ENCODE measurements around the gene B3GALT5.

B3GALT5 gene

GRCh38 chr21:39604951-39605350 lies 7.8 kb upstream of the B3GALT5 start:
- DNase-seq (ENCODE audit: low read depth in 2 of 2, low spot score in 1 of 2), result no peak

- DNase-seq (ENCODE audit: low read depth in 2 of 2, low spot score in 1 of 2), result no peak
Observed at GRCh38 chr21:39610703-39611102, 2.0 kb upstream of the B3GALT5 start.

GRCh38 chr21:39611551-39612190 lies 1.1 kb upstream of the B3GALT5 start:
- no peak for DNase-seq (ENCODE audit: low read depth in 2 of 2, low spot score in 1 of 2)

- DNase-seq (ENCODE audit: low read depth in 2 of 2, low spot score in 1 of 2), result no peak
Observed at GRCh38 chr21:39613041-39613934, 548 bp downstream of the B3GALT5 start.

- no peak for DNase-seq (ENCODE audit: low read depth in 2 of 2, low spot score in 1 of 2)
Observed at GRCh38 chr21:39616211-39616772, 3.6 kb downstream of the B3GALT5 start.

- DNase-seq (ENCODE audit: low read depth in 2 of 2, low spot score in 1 of 2), result no peak
Observed at GRCh38 chr21:39620856-39621255, 8.1 kb downstream of the B3GALT5 start.

GRCh38 chr21:39625211-39625895 lies 12.6 kb downstream of the B3GALT5 start:
- DNase-seq (ENCODE audit: low read depth in 2 of 2, low spot score in 1 of 2), result no peak

GRCh38 chr21:39628385-39628784 lies 15.6 kb downstream of the B3GALT5 start:
- no peak for DNase-seq (ENCODE audit: low read depth in 2 of 2, low spot score in 1 of 2)

- no peak for DNase-seq (ENCODE audit: low read depth in 2 of 2, low spot score in 1 of 2)
Observed at GRCh38 chr21:39630191-39630591, 17.5 kb downstream of the B3GALT5 start.

- DNase-seq (ENCODE audit: low read depth in 2 of 2, low spot score in 1 of 2), result no peak
Observed at GRCh38 chr21:39630827-39631226, 18.1 kb downstream of the B3GALT5 start.

- DNase-seq (ENCODE audit: low read depth in 2 of 2, low spot score in 1 of 2), result no peak
Observed at GRCh38 chr21:39631842-39632562, 19.3 kb downstream of the B3GALT5 start.

GRCh38 chr21:39632796-39633442 lies 20.2 kb downstream of the B3GALT5 start:
- DNase-seq (ENCODE audit: low read depth in 2 of 2, low spot score in 1 of 2), result no peak

- no peak for DNase-seq (ENCODE audit: low read depth in 2 of 2, low spot score in 1 of 2)
Observed at GRCh38 chr21:39633770-39634181, 21.0 kb downstream of the B3GALT5 start.

- no peak for DNase-seq (ENCODE audit: low read depth in 2 of 2, low spot score in 1 of 2)
Observed at GRCh38 chr21:39634507-39634906, 21.8 kb downstream of the B3GALT5 start.

GRCh38 chr21:39637197-39637970 lies 24.6 kb downstream of the B3GALT5 start:
- no peak for DNase-seq (ENCODE audit: low read depth in 2 of 2, low spot score in 1 of 2)

- no peak for DNase-seq (ENCODE audit: low read depth in 2 of 2, low spot score in 1 of 2)
Observed at GRCh38 chr21:39637971-39638240, 25.2 kb downstream of the B3GALT5 start.

- DNase-seq (ENCODE audit: low read depth in 2 of 2, low spot score in 1 of 2), result no peak
Observed at GRCh38 chr21:39638281-39638680, 25.5 kb downstream of the B3GALT5 start.

- no peak for DNase-seq (ENCODE audit: low read depth in 2 of 2, low spot score in 1 of 2)
Observed at GRCh38 chr21:39640754-39641153, 28.0 kb downstream of the B3GALT5 start.

- DNase-seq (ENCODE audit: low read depth in 2 of 2, low spot score in 1 of 2), result no peak
Observed at GRCh38 chr21:39641827-39642450, 29.2 kb downstream of the B3GALT5 start.
